Measurements from ENCODE around the gene CCNT1. TPM values are rescaled to one million over a fixed set of nuclear protein-coding genes. Genes with fewer than 3 reads are reported as not detected.

CCNT1 gene
- total RNA-seq, 2 donors from 2014 or later, result 20.3 to 53.7 TPM

- Histone ChIP-seq H3K36me3 (no peaks in the 10 kb centered on the region), H3K27me3 (replicated peaks; ENCODE audit: insufficient read depth) (no peaks in the 10 kb centered on the region), H3K4me1 (ENCODE audit: control insufficient read depth in 1 of 2, low read depth in 2 of 2) (no peaks in the 10 kb centered on the region), H3K9me3 (no peaks in the 10 kb centered on the region), H3K4me3 (no peak overlapping the region), H3K27ac (no peak overlapping the region)
- DNase-seq (ENCODE audit: low spot score), result no peak
- no peak for TF ChIP-seq CTCF (IDR thresholded peaks at IDR 0.05)
- no peak for ATAC-seq (ENCODE audit: insufficient number of reproducible peaks, low FRiP score, low read depth)
These were observed 34.4 kb upstream of the CCNT1 start for GRCh38 chr12:48750769-48751356.

- no peaks in the 10 kb centered on the region for H3K27me3 ChIP-seq (replicated peaks; ENCODE audit: insufficient read depth)
- H3K9me3 ChIP-seq, result no peaks in the 10 kb centered on the region
- no peak overlapping the region for H3K4me3 ChIP-seq
- H3K27ac ChIP-seq, result no peak overlapping the region
- TF ChIP-seq CTCF (IDR thresholded peaks at IDR 0.05), result no peak
- DNase-seq (ENCODE audit: low spot score), result no peak
- no peak for ATAC-seq (ENCODE audit: insufficient number of reproducible peaks, low FRiP score, low read depth)
- H3K4me1 ChIP-seq (ENCODE audit: control insufficient read depth in 1 of 2, low read depth in 2 of 2), result no peaks in the 10 kb centered on the region
- no peaks in the 10 kb centered on the region for H3K36me3 ChIP-seq
These were observed 33.7 kb upstream of the CCNT1 start for GRCh38 chr12:48750215-48750614.

GRCh38 chr12:48744251-48745008 lies 27.9 kb upstream of the CCNT1 start:
- TF ChIP-seq CTCF (IDR thresholded peaks at IDR 0.05), result no peak
- no peak overlapping the region for H3K4me3 ChIP-seq
- H3K9me3 ChIP-seq, result no peaks in the 10 kb centered on the region
- no peaks in the 10 kb centered on the region for H3K27me3 ChIP-seq (replicated peaks; ENCODE audit: insufficient read depth)
- H3K36me3 ChIP-seq, result no peaks in the 10 kb centered on the region
- DNase-seq (ENCODE audit: low spot score), result no peak
- H3K4me1 ChIP-seq (ENCODE audit: control insufficient read depth in 1 of 2, low read depth in 2 of 2), result no peaks in the 10 kb centered on the region
- ATAC-seq (ENCODE audit: insufficient number of reproducible peaks, low FRiP score, low read depth), result no peak
- no peak overlapping the region for H3K27ac ChIP-seq

- DNase-seq (ENCODE audit: low spot score) (no peak), ATAC-seq (ENCODE audit: insufficient number of reproducible peaks, low FRiP score, low read depth) (no peak)
- no peak for TF ChIP-seq CTCF (IDR thresholded peaks at IDR 0.05)
- no peak overlapping the region for H3K27ac ChIP-seq
- H3K9me3 ChIP-seq, result no peaks in the 10 kb centered on the region
- H3K36me3 ChIP-seq, result no peaks in the 10 kb centered on the region
- H3K4me3 ChIP-seq, result no peak overlapping the region
- H3K4me1 ChIP-seq (ENCODE audit: control insufficient read depth in 1 of 2, low read depth in 2 of 2), result no peaks in the 10 kb centered on the region
- H3K27me3 ChIP-seq (replicated peaks; ENCODE audit: insufficient read depth), result no peaks in the 10 kb centered on the region
These were observed 23.2 kb upstream of the CCNT1 start for GRCh38 chr12:48739618-48740269.

GRCh38 chr12:48736456-48736855 lies 19.9 kb upstream of the CCNT1 start:
- no peak for ATAC-seq (ENCODE audit: insufficient number of reproducible peaks, low FRiP score, low read depth)
- no peaks in the 10 kb centered on the region for H3K36me3 ChIP-seq
- no peak overlapping the region for H3K27ac ChIP-seq
- H3K4me3 ChIP-seq, result no peak overlapping the region
- TF ChIP-seq CTCF (IDR thresholded peaks at IDR 0.05), result no peak
- no peaks in the 10 kb centered on the region for H3K9me3 ChIP-seq
- no peak for DNase-seq (ENCODE audit: low spot score)
- no peaks in the 10 kb centered on the region for H3K27me3 ChIP-seq (replicated peaks; ENCODE audit: insufficient read depth)
- H3K4me1 ChIP-seq (ENCODE audit: control insufficient read depth in 1 of 2, low read depth in 2 of 2), result no peaks in the 10 kb centered on the region

Measured in thoracic aorta (tissue), 2 donors.